Fibroblast of villous mesenchyme (primary cell): ENCODE measurements around the gene TM7SF2. TPM values are rescaled to one million over a fixed set of nuclear protein-coding genes. Genes with fewer than 3 reads are reported as not detected.

Experiments used
- DNase-seq: peaks from one replicate; pipeline ENCODE4 v3.0.0-alpha.2; 2010; ENCODE audit warnings: low read depth
- H3K4me3 ChIP-seq: 2 replicates; pipeline ENCODE4 v1.5.1; 2011; ENCODE audit warnings: low read depth, mild to moderate bottlenecking, low read length
- total RNA-seq: library from RNA; depleted of rRNA; stranded (reverse); fragments of >200 nt; gene quantifications from 2 replicates; pipeline ENCODE4 v1.2.3, GENCODE V29; 2012
- TF ChIP-seq, protein P1 (sequence below): IDR thresholded peaks from 2 replicates; pipeline ENCODE4 v1.5.1; 2012; ENCODE audit warnings: low read depth, mild to moderate bottlenecking, low read length; ENCODE audit not compliant: insufficient read depth

TM7SF2 gene
- total RNA-seq, 1 donor, result 45.8 TPM

DNA sequence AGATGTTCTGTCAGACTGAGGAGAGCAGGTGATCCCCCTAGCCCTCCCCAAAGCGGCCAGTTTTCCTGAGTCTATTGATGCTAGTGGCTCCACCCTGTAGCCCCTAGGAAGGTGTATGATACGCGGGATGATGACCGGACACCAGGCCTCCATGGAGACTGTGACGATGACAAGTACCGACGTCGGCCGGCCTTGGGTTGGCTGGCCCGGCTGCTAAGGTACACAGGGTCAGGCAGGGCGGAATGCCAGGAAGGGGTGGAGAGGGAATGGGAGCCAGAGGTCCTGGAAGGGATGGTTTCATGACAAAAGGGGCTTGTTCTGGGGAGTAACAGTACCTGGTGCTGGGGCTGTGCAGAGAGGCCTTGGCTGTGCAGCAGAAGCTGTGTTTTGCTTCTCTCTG lies 24.5 kb upstream of the TM7SF2 start:
- TF ChIP-seq, protein P1, sequence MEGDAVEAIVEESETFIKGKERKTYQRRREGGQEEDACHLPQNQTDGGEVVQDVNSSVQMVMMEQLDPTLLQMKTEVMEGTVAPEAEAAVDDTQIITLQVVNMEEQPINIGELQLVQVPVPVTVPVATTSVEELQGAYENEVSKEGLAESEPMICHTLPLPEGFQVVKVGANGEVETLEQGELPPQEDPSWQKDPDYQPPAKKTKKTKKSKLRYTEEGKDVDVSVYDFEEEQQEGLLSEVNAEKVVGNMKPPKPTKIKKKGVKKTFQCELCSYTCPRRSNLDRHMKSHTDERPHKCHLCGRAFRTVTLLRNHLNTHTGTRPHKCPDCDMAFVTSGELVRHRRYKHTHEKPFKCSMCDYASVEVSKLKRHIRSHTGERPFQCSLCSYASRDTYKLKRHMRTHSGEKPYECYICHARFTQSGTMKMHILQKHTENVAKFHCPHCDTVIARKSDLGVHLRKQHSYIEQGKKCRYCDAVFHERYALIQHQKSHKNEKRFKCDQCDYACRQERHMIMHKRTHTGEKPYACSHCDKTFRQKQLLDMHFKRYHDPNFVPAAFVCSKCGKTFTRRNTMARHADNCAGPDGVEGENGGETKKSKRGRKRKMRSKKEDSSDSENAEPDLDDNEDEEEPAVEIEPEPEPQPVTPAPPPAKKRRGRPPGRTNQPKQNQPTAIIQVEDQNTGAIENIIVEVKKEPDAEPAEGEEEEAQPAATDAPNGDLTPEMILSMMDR, result no peak
- no peak for DNase-seq
- H3K4me3 ChIP-seq, result no peak overlapping the region

DNA sequence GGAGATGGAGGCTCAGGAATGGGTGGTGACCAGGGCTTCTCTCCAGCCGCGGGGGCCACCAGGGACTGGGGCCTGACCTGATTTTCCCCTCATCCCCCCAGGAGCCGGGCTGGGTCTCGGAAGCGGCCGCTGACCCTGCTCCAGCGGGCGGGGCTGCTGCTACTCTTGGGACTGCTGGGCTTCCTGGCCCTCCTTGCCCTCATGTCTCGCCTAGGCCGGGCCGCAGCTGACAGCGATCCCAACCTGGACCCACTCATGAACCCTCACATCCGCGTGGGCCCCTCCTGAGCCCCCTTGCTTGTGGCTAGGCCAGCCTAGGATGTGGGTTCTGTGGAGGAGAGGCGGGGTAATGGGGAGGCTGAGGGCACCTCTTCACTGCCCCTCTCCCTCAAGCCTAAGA lies 23.8 kb upstream of the TM7SF2 start:
- no peak for DNase-seq
- TF ChIP-seq, protein P1, result no peak
- H3K4me3 ChIP-seq, result no peak overlapping the region

DNA sequence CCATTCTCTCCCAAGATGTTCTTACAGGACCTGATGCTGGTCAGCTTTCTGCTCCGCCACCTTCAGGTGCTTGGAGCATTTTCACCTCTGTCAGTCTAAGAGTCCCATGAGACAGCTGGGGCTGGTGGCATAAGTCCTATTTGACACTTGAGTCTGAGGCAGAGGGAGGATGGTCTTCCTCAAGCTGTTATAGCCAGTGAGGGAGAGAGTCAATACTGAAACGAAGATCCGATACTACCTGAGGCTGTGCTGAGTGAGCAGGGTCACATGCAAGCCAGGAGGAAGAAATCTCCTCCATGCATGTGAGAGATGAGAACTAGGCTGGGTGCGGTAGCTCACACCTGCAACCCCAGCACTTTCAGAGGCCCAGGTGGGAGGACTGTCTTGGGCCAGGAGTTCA lies 22.1 kb upstream of the TM7SF2 start:
- H3K4me3 ChIP-seq, result no peak overlapping the region
- DNase-seq, result no peak
- TF ChIP-seq, protein P1, result no peak

DNA sequence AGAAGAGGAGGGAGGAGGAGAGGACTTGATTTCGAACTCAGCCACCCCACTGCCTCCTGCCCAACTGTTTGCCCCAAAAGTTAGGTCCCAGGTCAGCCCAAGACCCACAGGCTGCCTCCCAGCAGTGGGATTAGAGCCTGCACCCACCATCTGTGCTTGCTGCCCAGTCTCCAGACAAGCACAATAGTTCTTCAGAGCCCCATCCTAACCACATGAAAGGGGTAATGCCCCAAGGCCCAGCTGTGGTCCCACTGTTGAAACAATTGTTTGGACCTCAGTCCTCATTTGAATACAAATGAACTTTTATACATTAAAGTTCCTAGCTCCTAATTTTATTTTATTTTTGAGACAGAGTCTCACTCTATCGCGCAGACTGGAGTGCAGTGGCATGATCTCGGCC lies 21.0 kb upstream of the TM7SF2 start:
- no peak for DNase-seq
- TF ChIP-seq, protein P1, result no peak
- H3K4me3 ChIP-seq, result no peak overlapping the region

DNA sequence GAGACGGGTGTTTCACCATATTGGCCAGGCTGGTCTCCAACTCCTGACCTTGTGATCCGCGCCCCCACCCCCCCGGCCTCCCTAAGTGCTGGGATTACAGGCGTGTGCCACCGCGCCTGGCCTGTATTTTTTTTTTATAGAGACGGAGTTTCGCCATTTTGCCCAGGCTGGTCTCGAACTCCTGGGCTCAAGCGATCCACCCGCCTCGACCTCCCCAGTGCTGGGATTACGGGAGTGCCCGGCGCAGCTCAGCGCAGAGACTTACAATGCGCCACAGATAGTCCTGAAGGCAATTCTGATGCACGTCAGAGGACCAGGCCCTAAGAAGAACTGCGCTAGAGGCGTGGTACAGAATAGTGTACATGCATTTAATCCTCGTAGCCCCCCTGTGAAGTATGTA lies 16.2 kb upstream of the TM7SF2 start:
- no peak for DNase-seq
- H3K4me3 ChIP-seq, result peak overlapping the region; percentile 79
- TF ChIP-seq, protein P1, result no peak

DNA sequence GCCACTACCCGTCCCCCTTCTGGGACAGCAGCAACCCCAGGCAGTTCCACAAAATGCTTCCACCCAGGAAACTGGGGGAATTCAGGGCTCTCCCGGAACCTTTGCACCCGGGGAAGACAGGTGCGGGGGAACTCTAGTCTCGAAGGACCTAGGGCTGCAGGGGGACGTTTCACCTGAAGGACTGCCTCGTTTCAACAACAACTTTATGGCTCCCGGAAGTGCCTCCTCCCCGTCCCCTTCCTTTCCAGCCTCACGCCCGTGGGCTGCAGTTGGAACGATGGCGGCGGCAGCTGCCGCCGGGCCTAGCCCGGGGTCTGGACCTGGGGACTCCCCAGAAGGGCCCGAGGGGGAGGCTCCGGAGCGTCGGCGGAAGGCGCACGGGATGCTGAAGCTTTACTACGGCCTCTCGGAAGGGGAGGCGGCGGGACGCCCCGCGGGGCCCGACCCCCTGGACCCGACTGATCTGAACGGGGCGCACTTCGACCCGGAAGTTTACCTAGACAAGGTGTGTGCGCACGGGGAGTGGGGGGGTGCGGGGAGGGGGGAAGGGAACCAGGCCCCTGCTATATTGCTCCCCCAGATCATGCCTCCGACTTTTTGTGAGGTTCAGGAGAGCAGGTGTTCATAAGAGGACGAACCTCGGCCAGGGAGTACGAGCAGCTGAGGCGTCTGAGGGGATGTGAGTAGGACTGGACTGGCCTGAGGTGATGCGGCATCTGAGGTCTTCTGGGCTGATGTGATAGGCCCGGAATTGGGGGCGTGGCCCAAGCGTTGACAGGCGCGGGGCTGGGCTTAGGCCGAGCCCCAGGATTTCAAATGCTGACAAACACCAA lies 15.5 kb upstream of the TM7SF2 start, which contains the start of gene VPS51:
TSS of gene VPS51 (plus strand) at position 241 of the 833 bp plus-strand sequence. CDS start at position 278, 37 bp downstream.
- peak; percentile 92 for DNase-seq
- TF ChIP-seq, protein P1, result no peak
- peak within 1 kb of the TSS; percentile 79 for H3K4me3 ChIP-seq
